Mesenchymal stem cell (in vitro differentiated cells and primary cell): ENCODE measurements around the gene MEF2A.

ENCODE experiments used
- DNase-seq: peaks from one replicate; pipeline ENCODE4 v3.0.0-alpha.2; 2013
- H2AFZ ChIP-seq: one replicate; pipeline ENCODE4 v1.6.1; 2013; ENCODE audit warnings: low read depth, mild to moderate bottlenecking, control low read depth, inconsistent platforms, low read length, moderate library complexity
- H2AK5ac ChIP-seq: 2 replicates; pipeline ENCODE4 v1.6.1; 2013; ENCODE audit warnings: low read length, moderate library complexity, mild to moderate bottlenecking, inconsistent platforms; ENCODE audit not compliant: severe bottlenecking
- H2BK120ac ChIP-seq: one replicate; pipeline ENCODE4 v1.6.1; 2013; ENCODE audit warnings: low read depth, mild to moderate bottlenecking, inconsistent platforms, low read length, moderate library complexity
- H2BK12ac ChIP-seq, 2 experiments: one replicate each; pipeline ENCODE4 v1.6.1; 2013; ENCODE audit warnings: inconsistent platforms in 2 of 2, low read length in 2 of 2, mild to moderate bottlenecking in 2 of 2, moderate library complexity in 2 of 2, control low read depth in 1 of 2
- H2BK15ac ChIP-seq: one replicate; pipeline ENCODE4 v1.6.1; 2013; ENCODE audit warnings: mild to moderate bottlenecking, low read depth, inconsistent platforms; ENCODE audit not compliant: poor library complexity, severe bottlenecking
- H2BK5ac ChIP-seq: 2 replicates; pipeline ENCODE4 v1.6.1; 2013; ENCODE audit warnings: low read depth, mild to moderate bottlenecking, low read length, control low read depth, inconsistent platforms; ENCODE audit not compliant: poor library complexity, severe bottlenecking
- H3K14ac ChIP-seq, 2 experiments: one replicate each; pipeline ENCODE4 v1.6.1; 2013; ENCODE audit warnings: inconsistent platforms in 2 of 2, low read length in 2 of 2, control low read depth in 1 of 2, mild to moderate bottlenecking in 1 of 2, moderate library complexity in 1 of 2
- H3K18ac ChIP-seq, 2 experiments: one replicate each; pipeline ENCODE4 v1.6.1; 2013; ENCODE audit warnings: inconsistent platforms in 2 of 2, low read length in 2 of 2, control low read depth in 1 of 2, low read depth in 1 of 2, mild to moderate bottlenecking in 1 of 2
- H3K23ac ChIP-seq, 2 experiments: one replicate each; pipeline ENCODE4 v1.6.1; 2013; ENCODE audit warnings: inconsistent platforms in 2 of 2, low read length in 2 of 2, mild to moderate bottlenecking in 2 of 2, moderate library complexity in 2 of 2, control low read depth in 1 of 2
- H3K27ac ChIP-seq: 2 replicates; pipeline ENCODE4 v1.5.1; 2013; ENCODE audit warnings: mild to moderate bottlenecking, moderate library complexity, low read length, control low read depth, inconsistent platforms; ENCODE audit not compliant: poor library complexity, severe bottlenecking
- H3K27me3 ChIP-seq, 2 experiments: 2 replicates each; pipeline versions ENCODE4 v1.6.1 to v1.7.0; 2013; ENCODE audit warnings: low read length in 2 of 2, mild to moderate bottlenecking in 2 of 2, moderate library complexity in 2 of 2, control low read depth in 1 of 2, inconsistent platforms in 1 of 2; ENCODE audit not compliant: control insufficient read depth in 1 of 2, insufficient read depth in 1 of 2
- H3K36me3 ChIP-seq, 2 experiments: 2 replicates each; pipeline versions ENCODE4 v1.6.1 to v1.7.0; 2013; ENCODE audit warnings: low read length in 2 of 2, control low read depth in 1 of 2, inconsistent platforms in 1 of 2, low read depth in 1 of 2, mild to moderate bottlenecking in 1 of 2; ENCODE audit not compliant: insufficient read depth in 2 of 2, control insufficient read depth in 1 of 2
- H3K4ac ChIP-seq, 2 experiments: one replicate each; pipeline ENCODE4 v1.6.1; 2013; ENCODE audit warnings: inconsistent platforms in 2 of 2, low read length in 2 of 2, mild to moderate bottlenecking in 2 of 2, moderate library complexity in 2 of 2, control low read depth in 1 of 2, low read depth in 1 of 2
- H3K4me1 ChIP-seq: 2 replicates; pipeline ENCODE4 v1.6.1; 2013; ENCODE audit warnings: low read depth, low read length, control low read depth; ENCODE audit not compliant: control insufficient read depth, insufficient read depth
- H3K4me2 ChIP-seq: 2 replicates; pipeline ENCODE4 v1.6.1; 2013; ENCODE audit warnings: low read length, mild to moderate bottlenecking, inconsistent platforms; ENCODE audit not compliant: poor library complexity, severe bottlenecking
- H3K4me3 ChIP-seq, 2 experiments: 2 replicates each; pipeline versions ENCODE4 v1.5.1 to v1.7.0; 2013; ENCODE audit warnings: low read length in 2 of 2, mild to moderate bottlenecking in 2 of 2, control low read depth in 1 of 2, low read depth in 1 of 2; ENCODE audit not compliant: insufficient read depth in 1 of 2
- H3K79me1 ChIP-seq: replicated peaks from 2 replicates; pipeline ENCODE4 v1.6.1; 2013; ENCODE audit warnings: mild to moderate bottlenecking, control low read depth, low read length, inconsistent platforms; ENCODE audit not compliant: poor library complexity, severe bottlenecking
- H3K9ac ChIP-seq: 2 replicates; pipeline ENCODE4 v1.7.0; 2013; ENCODE audit warnings: mild to moderate bottlenecking, low read length, moderate library complexity
- H3K9me3 ChIP-seq: 2 replicates; pipeline ENCODE4 v1.7.0; 2013; ENCODE audit warnings: mild to moderate bottlenecking, low read length; ENCODE audit not compliant: control insufficient read depth
- H4K8ac ChIP-seq: one replicate; pipeline ENCODE4 v1.6.1; 2013; ENCODE audit warnings: inconsistent platforms, mild to moderate bottlenecking, low read length, moderate library complexity
- H4K91ac ChIP-seq: one replicate; pipeline ENCODE4 v1.6.1; 2013; ENCODE audit warnings: mild to moderate bottlenecking, low read length, inconsistent platforms
- WGBS: methylation state at CpG from one replicate; pipeline ENCODE4 v1.1.7; 2013; ENCODE audit warnings: mixed read lengths; 5-methylcytosine and 5-hydroxymethylcytosine counted together

The MEF2A gene

GRCh38 chr15:99677540-99678134 lies 111.9 kb downstream of the MEF2A start:
- Histone ChIP-seq H2BK15ac (no peak overlapping the region), H4K8ac (no peak overlapping the region), H3K9ac (peak overlapping the region; percentile 14), H3K27ac (peak overlapping the region; percentile 76), H3K9me3 (no peaks in the 10 kb centered on the region), H3K36me3 (peaks cover 0 to 49% of the 10 kb centered on the region in 2 experiments), H3K4me1 (no peaks in the 10 kb centered on the region), H2BK5ac (no peak overlapping the region), H3K18ac (no peak overlapping the region), H4K91ac (no peak overlapping the region), H3K4me3 (no peak overlapping the region), H2AK5ac (no peak overlapping the region), H2AFZ (no peak overlapping the region), H3K79me1 (peaks cover 8% of the 10 kb centered on the region), H3K23ac (no peak overlapping the region), H2BK120ac (no peak overlapping the region), H3K14ac (no peak overlapping the region), H3K4ac (no peak overlapping the region), H3K4me2 (no peak overlapping the region), H2BK12ac (no peak overlapping the region), H3K27me3 (no peaks in the 10 kb centered on the region)
- WGBS = 100% methylated on average over 2 of the region's 4 CpGs
- DNase-seq = no peak

GRCh38 chr15:99680276-99680675 lies 114.5 kb downstream of the MEF2A start:
- H3K9me3 ChIP-seq = peaks cover 4% of the 10 kb centered on the region
- no peak overlapping the region for H2BK12ac ChIP-seq
- no peak overlapping the region for H3K4me3 ChIP-seq
- H3K36me3 ChIP-seq = peaks cover 0 to 39% of the 10 kb centered on the region in 2 experiments
- H2AFZ ChIP-seq = no peak overlapping the region
- no peak overlapping the region for H3K14ac ChIP-seq
- H3K4ac ChIP-seq = no peak overlapping the region
- no peak overlapping the region for H2AK5ac ChIP-seq
- no peak overlapping the region for H2BK15ac ChIP-seq
- no peak for DNase-seq
- no peak overlapping the region for H3K27ac ChIP-seq
- peaks cover 3% of the 10 kb centered on the region for H3K4me1 ChIP-seq
- H3K79me1 ChIP-seq = peaks cover 5% of the 10 kb centered on the region
- H2BK5ac ChIP-seq = no peak overlapping the region
- no peak overlapping the region for H4K8ac ChIP-seq
- H4K91ac ChIP-seq = no peak overlapping the region
- no peak overlapping the region for H3K23ac ChIP-seq
- H3K9ac ChIP-seq = no peak overlapping the region
- no peaks in the 10 kb centered on the region for H3K27me3 ChIP-seq
- H3K4me2 ChIP-seq = no peak overlapping the region
- H2BK120ac ChIP-seq = no peak overlapping the region
- H3K18ac ChIP-seq = no peak overlapping the region

- no peak overlapping the region for H3K9ac ChIP-seq
- no peak overlapping the region for H2BK15ac ChIP-seq
- no peaks in the 10 kb centered on the region for H3K27me3 ChIP-seq
- no peak overlapping the region for H3K4me3 ChIP-seq
- H3K27ac ChIP-seq = peak overlapping the region; percentile 47
- no peak overlapping the region for H4K8ac ChIP-seq
- no CpG with 5 or more reads among the region's 1 CpG for WGBS
- H2BK120ac ChIP-seq = no peak overlapping the region
- no peak overlapping the region for H3K18ac ChIP-seq
- no peak overlapping the region for H3K14ac ChIP-seq
- H3K4me1 ChIP-seq = peaks cover 3% of the 10 kb centered on the region
- no peak overlapping the region for H3K4me2 ChIP-seq
- H3K23ac ChIP-seq = no peak overlapping the region
- peaks cover 8% of the 10 kb centered on the region for H3K79me1 ChIP-seq
- peaks cover 17% of the 10 kb centered on the region for H3K9me3 ChIP-seq
- no peak overlapping the region for H2BK5ac ChIP-seq
- H3K36me3 ChIP-seq = peaks cover 0 to 33% of the 10 kb centered on the region in 2 experiments
- H2BK12ac ChIP-seq = no peak overlapping the region
- DNase-seq = peak; percentile 9
- H4K91ac ChIP-seq = no peak overlapping the region
- H3K4ac ChIP-seq = no peak overlapping the region
- no peak overlapping the region for H2AFZ ChIP-seq
- H2AK5ac ChIP-seq = no peak overlapping the region
These were observed 116.2 kb downstream of the MEF2A start for GRCh38 chr15:99681990-99682389.

- peak overlapping the region; percentile 76 for H3K27ac ChIP-seq
- H2AFZ ChIP-seq = no peak overlapping the region
- DNase-seq = peak; percentile 82
- H2BK5ac ChIP-seq = no peak overlapping the region
- no peak overlapping the region for H4K8ac ChIP-seq
- H4K91ac ChIP-seq = no peak overlapping the region
- no peak overlapping the region for H2BK120ac ChIP-seq
- peak overlapping the region; percentile 27 for H3K9ac ChIP-seq
- H3K79me1 ChIP-seq = peaks cover 8% of the 10 kb centered on the region
- peaks cover 17% of the 10 kb centered on the region for H3K9me3 ChIP-seq
- H3K4me2 ChIP-seq = no peak overlapping the region
- H3K4me1 ChIP-seq = peaks cover 3% of the 10 kb centered on the region
- H2AK5ac ChIP-seq = no peak overlapping the region
- no peak overlapping the region for H3K4ac ChIP-seq
- no peak overlapping the region for H3K18ac ChIP-seq
- no peaks in the 10 kb centered on the region for H3K27me3 ChIP-seq
- H3K23ac ChIP-seq = no peak overlapping the region
- peaks cover 0 to 33% of the 10 kb centered on the region in 2 experiments for H3K36me3 ChIP-seq
- WGBS = 26% methylated on average over 1 of the region's 1 CpG
- H2BK15ac ChIP-seq = no peak overlapping the region
- H2BK12ac ChIP-seq = no peak overlapping the region
- H3K4me3 ChIP-seq = no peak overlapping the region
- no peak overlapping the region for H3K14ac ChIP-seq
These were observed 116.7 kb downstream of the MEF2A start for GRCh38 chr15:99682455-99682854.
